H1 (cell line): ENCODE results near the gene TRMT61A. TPM values are rescaled to one million over a fixed set of nuclear protein-coding genes. Genes with fewer than 3 reads are reported as not detected.

Source experiments
- CTCF ChIA-PET: fragments of 300-600 bp; sonication (Branson Sonifier 250); formaldehyde crosslinking; loops from one replicate; lab custom pipeline; 2021; ENCODE audit not compliant: partially characterized antibody; lab: Charles Lee
- POLR2A ChIA-PET: fragments of 300-600 bp; sonication (Branson Sonifier 250); formaldehyde crosslinking; loops from one replicate; lab custom pipeline; 2021; ENCODE audit warnings: inconsistent platforms; ENCODE audit not compliant: partially characterized antibody; lab: Charles Lee
- DNase-seq, 2 experiments: peaks; one replicate each; pipeline versions ENCODE4 v3.0.0 to v3.0.0-alpha.2; 2010 to 2022; ENCODE audit warnings: low spot score in 2 of 2, low read depth in 1 of 2, mixed read lengths in 1 of 2
- FAIRE-seq: peaks from 2 replicates; lab custom pipeline; 2011; peaks lifted over from hg19 to GRCh38; lab: Jason Lieb, UNC
- H2AFZ ChIP-seq: 2 replicates; pipeline ENCODE4 v1.8.1; 2012; ENCODE audit warnings: low read length, inconsistent platforms
- H2AK5ac ChIP-seq: 2 replicates; pipeline ENCODE4 v1.6.1; 2013; ENCODE audit warnings: low read depth, low read length
- H2BK120ac ChIP-seq: replicated peaks from 2 replicates; pipeline ENCODE3; 2013; ENCODE audit warnings: low read depth, low read length, inconsistent platforms
- H2BK12ac ChIP-seq: 2 replicates; pipeline ENCODE4 v1.6.1; 2013; ENCODE audit warnings: low read depth, low read length
- H2BK15ac ChIP-seq: 2 replicates; pipeline ENCODE4 v1.6.1; 2013; ENCODE audit warnings: low read length
- H2BK20ac ChIP-seq: 2 replicates; pipeline ENCODE4 v1.6.1; 2013; ENCODE audit warnings: low read length
- H2BK5ac ChIP-seq: 2 replicates; pipeline ENCODE4 v1.6.1; 2013; ENCODE audit warnings: low read depth, low read length
- H3K14ac ChIP-seq: 2 replicates; pipeline ENCODE4 v1.6.1; 2013; ENCODE audit warnings: inconsistent platforms; ENCODE audit not compliant: insufficient read length
- H3K18ac ChIP-seq: 2 replicates; pipeline ENCODE4 v1.6.1; 2013; ENCODE audit warnings: low read length; ENCODE audit errors: extremely low read depth
- H3K23ac ChIP-seq: 2 replicates; pipeline ENCODE4 v1.6.1; 2013; ENCODE audit warnings: inconsistent platforms; ENCODE audit not compliant: insufficient read length
- H3K23me2 ChIP-seq: 2 replicates; pipeline ENCODE4 v1.6.1; 2013; ENCODE audit warnings: low read depth, low read length
- H3K27ac ChIP-seq: 2 replicates; pipeline ENCODE4 v1.6.1; 2011; ENCODE audit warnings: low read depth, low read length, inconsistent platforms
- H3K27me3 ChIP-seq, 4 experiments: replicated peaks in 1 of 4; 1 replicate in 1 of 4; 2 replicates in 3 of 4; pipeline versions ENCODE4 v1.6.1 to v1.8.1; 2011 to 2013; ENCODE audit warnings: low read length in 3 of 4, mild to moderate bottlenecking in 3 of 4, inconsistent platforms in 2 of 4, mixed read lengths in 2 of 4, moderate library complexity in 1 of 4; ENCODE audit not compliant: control insufficient read depth in 3 of 4, insufficient read depth in 3 of 4; ENCODE audit errors: extremely low read depth in 1 of 4
- H3K36me3 ChIP-seq, 4 experiments: 2 replicates each; pipeline versions ENCODE4 v1.6.1 to v1.8.1; 2011 to 2013; ENCODE audit warnings: mild to moderate bottlenecking in 4 of 4, low read length in 3 of 4, moderate library complexity in 2 of 4, control low read depth in 1 of 4, inconsistent platforms in 1 of 4; ENCODE audit not compliant: insufficient read depth in 4 of 4, control insufficient read depth in 2 of 4
- H3K4ac ChIP-seq: replicated peaks from 2 replicates; pipeline ENCODE3; 2013; ENCODE audit warnings: low read length, low read depth, mixed read lengths, inconsistent platforms; ENCODE audit not compliant: insufficient read length
- H3K4me1 ChIP-seq, 4 experiments: replicated peaks in 1 of 4; 1 replicate in 1 of 4; 2 replicates in 3 of 4; pipeline versions ENCODE4 v1.6.1 to v1.8.1; 2011 to 2013; ENCODE audit warnings: low read length in 3 of 4, inconsistent platforms in 2 of 4, mixed read lengths in 1 of 4; ENCODE audit not compliant: insufficient read depth in 4 of 4, control insufficient read depth in 3 of 4
- H3K4me2 ChIP-seq, 2 experiments: 2 replicates each; pipeline versions ENCODE4 v1.6.1 to v1.8.1; 2011 to 2013; ENCODE audit warnings: low read depth in 2 of 2, low read length in 2 of 2, control low read depth in 1 of 2, inconsistent platforms in 1 of 2, mild to moderate bottlenecking in 1 of 2; ENCODE audit not compliant: insufficient read depth in 1 of 2
- H3K4me3 ChIP-seq, 4 experiments: fragments of 200-600, 300-600 bp in 1 of 4; sonication (generic), shearing (Covaris generic), sonication (Bioruptor Twin) in 1 of 4; 2 replicates each; pipeline versions ENCODE4 v1.5.1 to v1.8.1; 2011 to 2016; ENCODE audit warnings: low read length in 4 of 4, low read depth in 3 of 4, control low read depth in 2 of 4, inconsistent platforms in 2 of 4, mild to moderate bottlenecking in 2 of 4, mixed read lengths in 1 of 4, moderate library complexity in 1 of 4; ENCODE audit not compliant: insufficient read depth in 2 of 4; ENCODE audit errors: extremely low read depth in 1 of 4
- H3K56ac ChIP-seq: replicated peaks from 2 replicates; pipeline ENCODE3; 2013; ENCODE audit warnings: low read depth, mild to moderate bottlenecking, mixed read lengths, low read length, inconsistent platforms; ENCODE audit not compliant: insufficient read length
- H3K79me1 ChIP-seq: 2 replicates; pipeline ENCODE4 v1.6.1; 2013; ENCODE audit warnings: low read depth, low read length, control low read depth
- H3K79me2 ChIP-seq, 2 experiments: 2 replicates each; pipeline versions ENCODE4 v1.6.1 to v1.8.1; 2012 to 2013; ENCODE audit warnings: low read length in 2 of 2, mild to moderate bottlenecking in 2 of 2, inconsistent platforms in 1 of 2; ENCODE audit not compliant: insufficient read depth in 2 of 2, control insufficient read depth in 1 of 2
- H3K9ac ChIP-seq, 4 experiments: replicated peaks in 1 of 4; 1 replicate in 1 of 4; 2 replicates in 3 of 4; pipeline versions ENCODE4 v1.6.1 to v1.8.1; 2011 to 2013; ENCODE audit warnings: low read depth in 3 of 4, low read length in 3 of 4, control low read depth in 2 of 4, mild to moderate bottlenecking in 2 of 4, moderate library complexity in 2 of 4, inconsistent platforms in 1 of 4; ENCODE audit errors: extremely low read depth in 1 of 4
- H3K9me3 ChIP-seq, 2 experiments: 2 replicates each; pipeline versions ENCODE4 v1.6.1 to v1.8.1; 2012 to 2013; ENCODE audit warnings: mild to moderate bottlenecking in 2 of 2, moderate library complexity in 2 of 2, control low read depth in 1 of 2, inconsistent platforms in 1 of 2, low read depth in 1 of 2, low read length in 1 of 2, mixed read lengths in 1 of 2; ENCODE audit not compliant: insufficient read depth in 2 of 2
- H4K20me1 ChIP-seq, 2 experiments: replicated peaks in 1 of 2; 2 replicates each; pipeline versions ENCODE3 to v1.8.1; 2011 to 2013; ENCODE audit warnings: inconsistent platforms in 2 of 2, low read length in 2 of 2, mild to moderate bottlenecking in 1 of 2; ENCODE audit not compliant: insufficient read depth in 2 of 2, control insufficient read depth in 1 of 2
- H4K5ac ChIP-seq: 2 replicates; pipeline ENCODE4 v1.6.1; 2013; ENCODE audit warnings: low read length, low read depth, mixed read lengths, inconsistent platforms; ENCODE audit not compliant: insufficient read length
- H4K8ac ChIP-seq: 2 replicates; pipeline ENCODE4 v1.8.0; 2013; ENCODE audit warnings: mild to moderate bottlenecking, moderate library complexity, low read length, inconsistent platforms; ENCODE audit not compliant: insufficient read depth; ENCODE audit errors: extremely low read depth
- H4K91ac ChIP-seq: replicated peaks from 2 replicates; pipeline ENCODE3; 2013; ENCODE audit warnings: low read length, mixed read lengths, inconsistent platforms; ENCODE audit not compliant: insufficient read length
- CBX8 ChIP-seq: fragments of 300-800, 300-1000 bp; sonication (generic); IDR thresholded peaks from 2 replicates; pipeline ENCODE4 v1.7.1; 2016; ENCODE audit warnings: low read depth, low read length, borderline replicate concordance
- KDM5A ChIP-seq: fragments of 200-600 bp; IDR thresholded peaks from 2 replicates; pipeline ENCODE4 v1.7.1; 2012; ENCODE audit warnings: mild to moderate bottlenecking, low read length, inconsistent platforms, mixed read lengths
- SAP30 ChIP-seq: fragments of 300-600 bp; sonication (generic); IDR thresholded peaks from 2 replicates; pipeline ENCODE4 v1.7.1; 2012; ENCODE audit warnings: low read length, moderate library complexity, mild to moderate bottlenecking, inconsistent platforms; ENCODE audit not compliant: insufficient read depth, insufficient replicate concordance
- SP4 ChIP-seq: IDR thresholded peaks from 2 replicates; pipeline ENCODE4 v1.6.1; 2012; ENCODE audit warnings: low read length, inconsistent platforms
- WGBS, 2 experiments: shearing (Covaris generic) in 1 of 2; methylation state at CpG; one replicate each; pipeline versions ENCODE4 v1.1.6 to v1.1.7; 2013 to 2015; ENCODE audit warnings: low lambda C conversion rate in 2 of 2, mixed read lengths in 2 of 2, inconsistent platforms in 1 of 2, low coverage in 1 of 2, missing lambda C conversion rate in 1 of 2; ENCODE audit not compliant: insufficient replicate concordance in 2 of 2, insufficient coverage in 1 of 2, insufficient read length in 1 of 2; ENCODE audit errors: extremely low coverage in 1 of 2, missing lambda C conversion rate in 1 of 2; 5-methylcytosine and 5-hydroxymethylcytosine counted together
- polyA plus RNA-seq, 7 experiments: library from polyadenylated mRNA; depleted of rRNA in 3 of 7; stranded (reverse) in 5 of 7; unstranded in 2 of 7; fragments of >200 nt in 5 of 7; fragments of 200-250 nt in 2 of 7; gene quantifications; 1 replicate in 5 of 7; 2 replicates in 1 of 7; 4 replicates in 1 of 7; pipeline versions ENCODE4 v1.2.1 to v1.2.3, GENCODE V29; 2011 to 2013; ENCODE audit warnings: missing spikeins in 2 of 7, mixed read lengths in 2 of 7
- total RNA-seq: library from RNA; stranded (reverse); fragmentation: NEBNext Ultra II Directional; extraction: Animal tissue kit (Norgen Biotek cat#: 25700); gene quantifications from 2 replicates; pipeline ENCODE4 v1.2.1, GENCODE V29; 2021
- TF ChIP-seq, protein P1 (sequence below): IDR thresholded peaks from 2 replicates; pipeline ENCODE4 v1.6.1; 2011; ENCODE audit warnings: low read depth, mild to moderate bottlenecking, low read length; ENCODE audit not compliant: insufficient read depth

Gene TRMT61A
- total and polyA plus RNA-seq, 2 of the 8 experiments (the other 6 are each of a cell fraction or from before 2014, with no cell fraction given) = 15.8 to 19.0 TPM

DNA sequence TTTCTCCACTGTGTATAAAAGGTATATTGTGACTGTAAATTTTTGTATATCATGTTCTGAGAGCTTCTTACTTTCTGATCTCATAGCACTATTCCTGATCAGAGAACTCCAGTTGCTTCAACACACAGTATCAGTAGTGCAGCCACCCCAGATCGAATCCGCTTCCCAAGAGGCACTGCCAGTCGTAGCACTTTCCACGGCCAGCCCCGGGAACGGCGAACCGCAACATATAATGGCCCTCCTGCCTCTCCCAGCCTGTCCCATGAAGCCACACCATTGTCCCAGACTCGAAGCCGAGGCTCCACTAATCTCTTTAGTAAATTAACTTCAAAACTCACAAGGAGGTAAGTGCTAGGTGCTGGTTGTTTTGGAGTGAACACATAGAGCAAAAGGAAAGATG, 37.3 kb upstream of the TRMT61A start:
- Histone ChIP-seq H3K4me2 (no peak overlapping the region), H3K23ac (no peak overlapping the region), H3K23me2 (no peaks in the 10 kb centered on the region), H2BK15ac (no peak overlapping the region), H2BK120ac (no peak overlapping the region), H3K27ac (no peak overlapping the region), H2AFZ (no peak overlapping the region), H3K4me1 (no peaks in the 10 kb centered on the region), H3K9ac (no peak overlapping the region), H3K27me3 (no peaks in the 10 kb centered on the region), H4K8ac (no peak overlapping the region), H3K36me3 (peaks cover 4 to 35% (median 16%) of the 10 kb centered on the region in 4 experiments; a peak in 6 of 8 replicates), H3K56ac (no peak overlapping the region), H2BK5ac (no peak overlapping the region), H2BK20ac (no peak overlapping the region), H2AK5ac (no peak overlapping the region), H3K79me2 (no peaks in the 10 kb centered on the region), H3K14ac (no peak overlapping the region), H3K18ac (no peak overlapping the region), H4K20me1 (peaks cover 0 to 6% of the 10 kb centered on the region in 2 experiments), H4K91ac (no peak overlapping the region), H3K4me3 (no peak overlapping the region), H3K4ac (no peak overlapping the region), H3K79me1 (no peaks in the 10 kb centered on the region; the same call in 1 of the 2 replicates), H4K5ac (no peak overlapping the region), H3K9me3 (no peaks in the 10 kb centered on the region), H2BK12ac (no peak overlapping the region)
- whole genome bisulfite sequencing, 2 experiments = 94% methylated on average over 10 of the region's 10 CpGs; no CpG with 5 or more reads in 1 of the 2 experiments
- POLR2A ChIA-PET = no interaction called here
- FAIRE-seq (no peak), DNase-seq (no peak)
- CTCF ChIA-PET = interaction anchor here (1.2 kb wide), 1 partner anchor 12 kb away, joined by 3 read pairs; no protein-coding TSS in a partner anchor
- TF ChIP-seq SP4 = no peak
- TF ChIP-seq, protein P1, sequence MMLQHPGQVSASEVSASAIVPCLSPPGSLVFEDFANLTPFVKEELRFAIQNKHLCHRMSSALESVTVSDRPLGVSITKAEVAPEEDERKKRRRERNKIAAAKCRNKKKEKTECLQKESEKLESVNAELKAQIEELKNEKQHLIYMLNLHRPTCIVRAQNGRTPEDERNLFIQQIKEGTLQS = no peak
- no peak for TF ChIP-seq KDM5A
- TF ChIP-seq CBX8 = no peak
- no peak for TF ChIP-seq SAP30
